Renal cortical epithelial cell (primary cell): Measurements from ENCODE around the gene OR52L1. TPM values are rescaled to one million over a fixed set of nuclear protein-coding genes. Genes with fewer than 3 reads are reported as not detected.
"Not testable (repeated sequence)": the region's sequence is repeated elsewhere in the genome, so short reads cannot be mapped to it uniquely, and the experiment has no call there.

Source experiments
- DNase-seq: peaks from one replicate; pipeline ENCODE4 v3.0.0-alpha.2; 2011; ENCODE audit warnings: low read depth
- total RNA-seq: library from RNA; depleted of rRNA; stranded (reverse); fragments of >200 nt; gene quantifications from 2 replicates; pipeline ENCODE4 v1.2.3, GENCODE V29; 2014

Gene OR52L1
- total RNA-seq, result not detected in 2 replicates

DNA sequence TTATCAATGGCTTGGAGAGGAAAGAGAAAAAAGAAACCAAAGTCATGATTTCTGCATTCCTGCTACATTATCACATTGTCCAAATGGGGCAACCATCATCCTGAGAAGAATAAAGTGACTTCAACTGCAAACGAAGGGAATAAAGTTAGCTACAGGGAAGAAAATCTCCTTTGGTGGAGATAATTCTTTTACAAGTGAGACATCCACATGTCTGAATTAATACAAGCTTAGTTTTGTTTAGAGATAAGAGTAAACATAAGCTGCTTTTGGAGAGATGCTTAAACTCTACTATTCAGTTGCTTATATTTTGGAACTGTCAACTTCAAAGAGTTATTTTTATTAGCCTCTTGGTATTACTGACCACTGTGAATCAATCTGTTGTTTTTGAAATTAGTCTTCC is at the start of gene OR52L1:
OR52L1 (minus strand) TSS at position 101 of the 400 bp plus-strand sequence; CDS start at position 46, 55 bp downstream.
- no peak for DNase-seq

DNA sequence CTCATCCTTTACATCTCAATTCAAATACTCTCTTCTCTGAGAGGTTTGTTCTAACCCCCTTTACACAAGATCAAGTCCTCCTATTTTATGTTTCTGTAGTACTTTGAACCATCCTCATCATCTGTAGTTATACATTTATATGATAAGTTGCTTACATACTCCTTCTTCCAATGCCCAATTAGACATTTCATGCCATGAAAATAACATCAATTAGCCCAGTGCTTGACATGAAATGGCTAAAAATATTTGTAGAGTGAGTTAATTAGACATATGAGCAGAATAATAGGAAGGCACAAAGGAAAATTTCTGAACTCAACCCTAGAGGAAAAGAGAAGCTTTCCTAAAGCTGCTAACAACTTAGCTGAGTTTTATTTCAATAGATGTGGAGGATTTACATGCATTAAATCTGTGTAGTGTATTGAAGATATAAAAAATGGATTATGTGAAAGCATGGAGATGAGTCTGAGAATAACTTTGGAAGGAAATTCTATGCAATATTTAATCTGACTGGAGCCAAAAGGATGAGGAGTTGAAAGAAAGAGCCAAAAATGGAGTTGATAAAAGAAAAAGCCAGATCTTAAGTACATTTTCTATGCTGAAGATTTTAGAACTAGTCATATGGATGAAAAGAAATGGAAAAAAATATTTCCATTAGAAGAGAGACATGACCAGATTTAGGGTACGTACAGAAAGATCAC is 44.1 kb upstream of the OR52L1 start, which contains the start of gene OR56A1:
OR56A1 (minus strand) TSS at position 51 of the 698 bp plus-strand sequence. CDS start 3,066 bp downstream, outside the sequence.
- no peak for DNase-seq

DNA sequence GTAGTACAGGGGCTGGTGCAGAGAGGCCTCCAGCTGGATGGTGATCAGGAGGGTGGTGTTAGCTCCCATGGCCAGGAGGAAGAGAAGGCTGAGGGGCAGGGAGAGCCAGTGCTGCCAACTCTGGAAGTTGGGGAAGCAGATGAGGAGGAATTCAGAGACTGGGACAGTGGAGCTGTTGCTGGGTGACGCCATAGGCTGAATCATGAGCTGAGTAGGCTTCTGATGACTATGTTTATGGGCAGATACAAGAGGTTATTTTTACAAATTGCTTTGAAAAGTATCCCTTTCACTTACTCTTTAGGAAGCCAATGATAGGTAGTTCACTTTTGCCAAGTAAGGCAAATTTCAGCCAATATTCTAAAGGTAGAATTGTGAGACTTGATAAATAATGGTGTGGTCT is 40.7 kb upstream of the OR52L1 start:
- no peak for DNase-seq

DNA sequence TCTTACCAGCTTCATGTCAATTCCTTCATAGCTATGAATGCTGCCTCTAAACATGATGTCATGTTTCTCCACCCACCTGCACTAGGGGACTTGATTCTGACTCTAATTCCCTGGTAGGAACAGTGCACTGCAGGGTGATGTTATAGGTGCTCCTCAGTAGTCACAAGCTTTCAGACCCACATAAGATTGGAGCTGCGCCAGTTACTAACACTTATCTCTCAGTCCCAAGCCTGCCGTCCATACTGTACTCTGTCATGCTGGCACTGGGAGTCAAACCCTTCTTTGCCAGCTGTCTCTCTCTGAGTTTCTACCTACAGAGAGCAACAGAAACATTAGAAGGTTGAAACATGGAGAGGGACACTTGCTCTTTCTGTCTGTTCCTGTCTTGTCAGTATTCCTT is 38.3 kb upstream of the OR52L1 start:
- DNase-seq, result no peak

DNA sequence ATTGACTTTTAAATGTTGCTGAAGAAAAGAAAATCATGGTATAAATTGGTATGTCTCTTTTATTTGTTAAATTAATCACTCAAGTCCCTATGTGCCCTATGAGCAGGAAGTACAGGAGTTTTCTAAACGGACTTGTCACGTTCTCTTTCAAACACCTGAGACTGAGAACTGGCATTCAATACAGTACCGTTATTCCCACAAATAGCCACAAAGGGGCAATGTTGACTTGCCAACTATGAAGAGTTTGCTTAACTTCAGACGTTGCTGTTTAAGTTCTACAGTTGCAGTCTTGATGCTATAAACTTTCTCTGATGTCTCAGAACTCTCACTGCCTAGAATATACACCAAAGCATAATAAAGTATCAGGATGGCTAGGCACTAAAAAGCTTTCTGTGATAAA is 36.2 kb upstream of the OR52L1 start:
- DNase-seq, result peak; percentile 64

DNA sequence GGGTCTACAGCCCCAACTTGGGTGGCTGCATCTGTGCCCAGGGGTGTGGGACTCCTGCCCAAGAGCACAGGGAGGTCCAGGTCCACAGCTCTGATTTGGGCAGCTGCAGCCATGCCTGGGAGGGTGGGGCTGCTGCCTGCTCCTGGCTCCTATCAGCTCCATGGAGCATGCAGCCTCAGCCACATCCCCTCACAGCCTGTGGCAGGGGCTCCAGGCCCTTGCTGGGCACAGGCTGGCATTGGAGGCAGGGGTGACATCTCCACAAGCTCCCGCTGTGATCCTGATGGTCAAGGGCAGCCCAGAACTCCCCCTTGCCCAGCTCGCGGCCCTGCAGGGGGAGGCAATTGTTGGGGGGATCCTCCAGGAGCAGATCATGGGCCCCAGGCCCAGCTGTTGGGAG is 26.3 kb upstream of the OR52L1 start:
- no peak for DNase-seq

DNA sequence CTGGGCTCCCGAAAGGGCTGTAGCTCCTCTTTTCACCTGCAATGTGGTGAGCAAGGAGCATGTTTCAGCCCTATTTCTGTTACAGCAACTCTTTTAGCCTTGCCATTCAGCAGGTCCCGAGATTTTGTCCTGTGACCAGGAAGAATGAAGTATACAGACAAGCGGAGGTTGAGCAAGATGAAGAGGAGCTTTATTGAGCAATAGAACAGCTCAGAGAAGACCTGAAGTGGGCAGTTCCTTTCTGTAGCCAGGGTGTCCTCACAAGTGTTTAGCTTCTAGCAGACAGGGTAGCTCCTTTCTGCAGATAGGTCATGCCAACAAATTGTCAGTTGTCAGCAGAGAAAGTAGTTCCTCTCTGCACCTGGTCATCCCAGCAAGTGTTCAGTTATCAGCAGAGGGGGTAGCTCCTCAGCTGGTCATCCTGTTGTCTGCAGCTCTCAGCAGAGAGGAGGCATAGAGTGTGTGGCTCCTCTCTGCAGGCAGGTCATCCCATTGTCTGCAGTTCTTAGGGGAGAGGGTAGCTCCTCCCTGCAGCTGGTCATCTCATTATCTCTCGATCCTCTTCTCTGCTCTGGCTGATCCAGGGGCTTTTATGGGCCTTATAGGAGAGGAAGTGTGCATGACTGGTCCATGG is 25.4 kb upstream of the OR52L1 start:
- DNase-seq, result no peak

DNA sequence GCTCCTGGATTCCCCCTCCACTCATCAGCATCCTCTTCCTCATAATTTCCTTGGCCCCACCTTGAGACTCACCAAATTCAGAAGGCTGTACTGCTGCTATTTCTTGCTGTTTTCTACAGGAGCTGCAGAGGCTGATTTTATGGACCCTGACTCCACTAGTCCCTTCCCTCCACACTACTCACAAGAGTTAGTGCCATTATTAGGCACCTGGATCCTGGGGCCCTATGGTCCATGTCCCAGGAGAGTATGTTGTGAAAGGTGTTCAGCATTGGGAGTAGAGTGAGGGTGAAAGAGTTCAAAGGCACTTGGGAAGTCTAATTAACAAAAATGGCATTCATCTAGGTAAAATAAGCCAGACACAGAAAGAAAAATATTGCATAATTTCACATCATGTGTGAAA is 20.1 kb upstream of the OR52L1 start, which contains the start of gene OR56A4:
OR56A4 (minus strand) TSS at position 101 of the 400 bp plus-strand sequence. CDS start 3,954 bp downstream, outside the sequence.
- DNase-seq, result no peak

DNA sequence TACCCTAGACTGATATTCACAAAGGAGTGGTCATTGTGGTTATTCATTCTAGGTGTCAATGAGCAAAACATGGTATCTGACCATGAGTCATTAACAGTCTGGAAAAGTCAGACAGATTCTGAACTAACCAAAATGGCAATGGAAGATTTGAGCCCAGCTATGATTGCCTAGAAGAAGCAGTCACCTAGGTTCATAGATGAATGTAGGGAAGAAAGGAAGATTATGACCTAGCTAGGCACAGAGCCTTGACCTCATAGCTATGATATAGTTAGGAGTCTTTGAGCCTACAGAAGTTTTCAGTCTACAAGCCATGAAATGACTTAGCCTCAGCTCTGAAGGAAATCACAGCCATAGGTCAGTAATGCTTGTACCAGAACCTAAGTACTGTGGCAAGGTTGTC is 19.6 kb upstream of the OR52L1 start:
- DNase-seq, result no peak

DNA sequence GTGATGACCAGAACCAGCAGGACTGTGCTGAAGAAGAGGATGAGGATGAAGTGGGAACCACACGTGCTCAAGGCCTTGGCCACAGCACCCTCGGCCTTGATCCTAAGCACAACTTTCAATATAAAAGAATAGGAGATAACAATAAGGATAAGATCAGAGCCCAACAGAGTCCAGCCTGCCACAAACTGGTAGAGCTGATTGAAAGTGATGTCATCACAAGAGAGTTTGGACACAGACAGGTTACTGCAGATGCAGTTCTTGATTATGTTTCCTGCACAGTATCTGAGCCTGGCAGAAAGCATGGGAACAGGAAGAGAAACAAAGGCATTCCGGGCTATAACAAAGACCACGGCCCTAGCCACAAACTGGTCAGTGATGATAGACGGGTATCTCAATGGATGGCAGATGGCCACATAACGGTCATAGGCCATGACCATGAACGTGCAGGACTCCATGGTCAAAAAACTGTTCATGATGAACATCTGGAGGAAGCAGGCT is 15.5 kb upstream of the OR52L1 start:
- no peak for DNase-seq

DNA sequence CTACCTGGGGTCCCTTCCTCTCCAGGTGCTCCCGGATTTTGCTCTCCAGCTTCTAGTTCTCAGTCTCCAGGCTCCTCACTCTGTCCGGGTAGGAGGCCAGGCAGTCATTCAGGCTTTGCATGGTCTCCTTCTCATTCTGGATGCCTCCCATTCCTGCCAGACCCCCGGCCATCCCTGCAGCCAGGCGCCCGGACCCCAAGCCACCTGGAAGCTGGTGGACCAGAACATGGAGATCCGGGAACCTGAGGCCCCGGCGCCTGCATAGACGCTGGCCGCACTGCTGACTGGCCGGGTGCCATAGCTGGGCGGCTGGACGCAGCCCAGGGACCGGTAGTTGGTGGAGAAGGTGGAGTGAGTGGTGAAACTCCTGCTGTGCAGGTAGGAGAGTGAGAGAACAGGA is 8.0 kb upstream of the OR52L1 start:
- DNase-seq, result no peak

DNA sequence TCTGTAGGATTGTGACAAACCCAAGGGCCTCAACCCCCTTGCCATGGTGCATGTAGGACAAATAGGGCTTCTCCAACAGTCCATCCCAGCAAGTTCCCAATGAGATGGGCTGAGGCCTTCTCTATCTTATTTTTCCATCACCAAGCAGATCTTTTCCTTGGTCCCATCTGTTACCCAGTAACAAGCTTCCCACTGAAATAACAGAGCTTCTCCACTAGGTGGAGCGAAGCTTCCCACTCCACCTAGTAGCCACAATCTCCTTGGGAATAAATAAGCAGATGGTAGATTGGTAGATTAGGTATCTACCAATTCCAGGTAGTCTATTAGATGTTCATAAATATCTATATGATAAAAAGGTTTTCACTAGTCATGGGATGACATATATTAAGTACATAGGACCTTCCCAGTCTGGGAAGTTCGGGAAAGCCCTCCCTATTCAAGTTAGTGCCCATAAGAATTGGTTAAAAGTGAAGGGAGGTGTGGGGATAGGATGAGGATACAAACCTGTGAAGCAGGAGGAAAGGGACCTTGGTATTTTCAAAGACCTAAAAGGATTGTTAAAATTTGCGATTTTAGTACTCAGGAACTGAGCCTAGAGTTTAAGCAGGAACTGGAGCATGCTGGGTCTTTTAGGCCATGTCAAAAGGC is 5.9 kb upstream of the OR52L1 start:
- DNase-seq, result peak; percentile 4

DNA sequence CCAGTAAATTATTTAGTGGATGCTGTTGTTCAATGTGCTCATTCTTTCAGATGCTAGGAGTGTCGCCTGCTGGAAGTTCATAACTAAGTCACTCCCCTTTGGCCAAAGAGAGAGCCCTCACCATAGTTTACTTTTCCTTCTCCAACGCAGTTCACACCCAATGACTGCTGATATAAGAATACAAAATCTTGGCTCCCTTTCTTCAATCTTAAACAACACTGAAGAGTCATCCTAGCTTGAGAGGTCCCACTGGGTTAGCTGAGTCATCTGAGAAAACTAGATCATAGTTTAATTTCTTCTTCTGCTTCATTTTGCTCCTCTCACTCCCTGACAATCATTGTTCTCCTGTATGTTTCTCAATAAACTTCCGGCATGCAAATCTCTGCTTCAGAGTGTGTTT is 5.4 kb upstream of the OR52L1 start:
- DNase-seq, result no peak

DNA sequence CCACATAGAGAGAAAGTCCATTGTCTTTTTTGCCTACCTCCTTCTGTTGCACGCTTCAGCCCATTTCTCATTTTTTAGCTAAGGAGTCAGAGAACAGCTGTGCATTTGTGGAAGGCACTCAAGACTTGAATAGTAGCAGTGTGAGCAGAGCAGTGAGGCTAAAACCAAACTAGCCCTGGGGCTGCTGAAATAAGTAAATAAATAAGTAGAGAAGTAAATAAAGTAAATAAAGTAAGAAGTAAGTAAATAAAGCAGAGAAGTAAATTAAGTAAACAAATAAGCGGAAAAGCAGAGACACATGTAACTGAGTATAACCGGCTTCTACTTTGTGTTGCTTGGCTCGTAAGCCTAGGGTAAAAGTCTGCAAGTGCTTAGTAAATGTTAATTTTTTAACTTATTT is 2.4 kb upstream of the OR52L1 start:
- DNase-seq, result no peak

DNA sequence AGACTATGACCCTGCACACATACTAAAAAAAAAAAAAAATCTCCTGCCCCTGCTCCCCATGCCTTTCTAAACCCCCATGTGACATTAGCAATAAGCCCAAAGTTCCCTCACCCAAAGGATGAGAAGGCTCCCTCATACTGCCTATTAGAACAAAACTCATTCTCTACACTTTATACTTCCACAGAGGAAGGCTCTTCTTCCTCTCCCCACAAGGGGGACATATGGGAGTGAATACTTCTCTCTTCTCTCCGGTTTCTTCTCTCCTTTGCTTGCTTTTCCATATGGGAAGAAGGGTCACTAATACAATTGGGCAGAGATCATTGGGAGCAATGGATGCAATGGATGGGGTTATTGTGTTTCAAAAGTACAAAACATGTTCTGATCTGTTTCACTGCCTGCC is 3.3 kb downstream of the OR52L1 start:
- DNase-seq, result no peak

DNA sequence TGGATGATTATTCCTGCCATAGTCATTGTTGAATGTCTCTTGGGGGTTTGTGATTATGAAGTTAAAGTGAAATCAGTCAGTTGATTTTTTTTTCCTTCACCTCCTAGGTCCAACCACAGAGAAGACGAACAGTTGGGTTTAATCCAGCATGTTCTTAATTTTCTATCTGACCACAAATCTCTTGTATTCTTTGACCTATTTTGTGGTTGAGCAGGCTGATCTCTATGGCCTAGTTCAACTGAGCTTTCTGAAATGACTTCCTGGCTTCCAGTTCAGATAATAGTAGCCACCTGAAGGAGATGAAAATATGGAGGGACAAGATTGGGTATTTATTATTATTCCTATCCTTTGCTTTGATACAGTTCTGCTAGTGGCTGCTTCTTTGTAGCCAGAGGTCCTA is 13.3 kb downstream of the OR52L1 start:
- DNase-seq, result no peak

DNA sequence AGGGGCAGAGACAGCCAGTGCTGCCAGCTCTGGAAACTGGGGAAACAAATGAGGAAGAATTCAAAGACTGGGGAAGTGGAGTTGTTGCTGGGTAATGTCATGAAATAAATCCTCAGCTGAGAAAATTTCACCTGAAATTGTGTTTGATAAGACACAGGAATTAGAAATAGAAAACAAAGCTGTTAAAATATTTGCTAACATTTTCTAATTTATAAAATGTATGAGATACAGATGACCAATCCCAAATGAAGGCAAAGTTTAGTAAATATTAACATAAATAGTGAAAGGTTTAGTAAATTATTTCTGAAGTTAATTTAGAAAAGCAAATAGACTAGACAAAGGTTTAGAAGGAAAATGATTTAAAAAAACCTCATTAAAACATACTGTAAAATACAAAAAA is 18.4 kb downstream of the OR52L1 start, which contains the start of gene OR56A5:
OR56A5 (minus strand) TSS at position 101 of the 400 bp plus-strand sequence; CDS start at position 101, 0 bp downstream.
- no peak for DNase-seq

DNA sequence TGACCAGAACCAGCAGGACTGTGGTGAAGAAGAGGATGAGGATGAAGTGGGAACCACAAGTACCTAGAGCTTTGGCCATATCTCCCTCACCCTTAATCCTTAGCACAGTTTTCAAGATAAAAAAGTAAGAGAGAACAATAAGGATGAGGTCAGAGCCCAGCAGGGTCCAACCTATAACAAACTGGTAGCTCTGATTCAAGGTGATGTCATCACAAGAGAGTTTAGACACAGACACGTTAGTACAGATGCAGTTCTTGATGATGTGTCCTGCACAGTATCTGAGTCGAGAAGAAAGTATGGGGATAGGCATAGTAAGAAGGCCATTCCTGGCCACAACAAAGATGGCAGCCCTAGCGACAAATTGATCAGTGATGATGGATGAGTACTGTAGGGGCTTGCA is 19.1 kb downstream of the OR52L1 start:
- DNase-seq, result no peak

DNA sequence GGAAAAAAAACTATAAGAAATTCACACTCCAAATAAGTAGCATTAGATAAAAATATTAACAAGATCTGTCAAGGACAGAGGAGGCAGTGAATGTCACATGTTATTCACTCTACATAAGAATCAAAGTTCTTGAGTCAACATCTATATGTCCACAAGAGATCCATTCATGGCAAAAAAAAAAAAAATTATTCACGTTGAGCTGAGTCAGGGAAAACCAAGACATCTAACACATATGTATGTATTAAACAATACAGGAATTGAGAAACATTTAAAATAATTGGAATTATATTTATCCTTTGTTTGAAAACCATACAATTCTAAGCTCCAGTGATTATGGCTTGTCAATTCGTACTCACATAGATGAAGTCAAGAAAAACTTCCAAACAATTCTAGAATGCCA is 19.8 kb downstream of the OR52L1 start:
- DNase-seq, result no peak

DNA sequence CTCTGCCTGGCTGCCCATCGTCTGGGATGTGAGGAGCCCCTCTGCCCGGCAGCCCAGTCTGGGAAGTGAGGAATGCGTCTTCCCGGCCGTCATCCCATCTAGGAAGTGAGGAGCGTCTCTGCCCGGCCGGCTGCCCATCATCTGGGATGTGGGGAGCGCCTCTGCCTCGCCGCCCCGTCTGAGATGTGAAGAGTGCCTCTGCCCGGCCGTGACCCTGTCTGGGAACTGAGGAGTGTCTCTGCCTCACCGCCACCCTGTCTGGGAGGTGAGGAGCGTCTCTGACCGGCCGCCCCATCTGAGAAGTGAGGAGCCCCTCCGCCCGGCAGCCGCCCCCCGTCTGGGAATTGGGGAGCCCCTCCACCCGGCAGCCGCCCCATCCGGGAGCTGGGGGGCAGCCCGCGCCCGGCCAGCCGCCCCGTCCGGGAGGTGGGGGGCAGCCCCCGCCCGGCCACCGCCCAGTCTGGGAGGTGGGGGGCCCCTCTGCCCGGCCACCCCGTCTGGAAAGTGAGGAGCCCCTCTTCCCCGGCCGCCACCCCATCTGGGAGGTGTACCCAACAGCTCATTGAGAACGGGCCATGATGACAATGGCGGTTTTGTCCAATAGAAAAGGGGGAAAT is 26.0 kb downstream of the OR52L1 start:
- not testable (repeated sequence) for DNase-seq

DNA sequence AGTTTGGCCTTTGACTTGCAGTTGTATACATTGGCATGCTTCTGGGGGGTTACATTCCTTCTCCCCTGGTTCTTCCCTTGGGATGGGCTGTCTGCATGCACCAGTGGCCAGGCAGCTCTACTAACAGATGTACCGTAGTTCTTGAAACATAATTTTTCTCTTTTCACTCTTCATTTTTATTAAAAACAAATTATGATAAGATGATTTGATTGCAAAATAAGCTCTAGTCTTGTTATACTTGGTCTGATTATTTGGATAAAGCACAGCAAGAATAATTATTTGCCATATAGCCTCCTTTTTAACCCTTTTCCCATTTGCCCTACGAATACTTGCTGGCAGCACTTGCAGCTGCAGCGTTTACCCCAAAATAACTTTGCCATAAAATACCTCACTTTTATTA is 31.2 kb downstream of the OR52L1 start:
- no peak for DNase-seq

DNA sequence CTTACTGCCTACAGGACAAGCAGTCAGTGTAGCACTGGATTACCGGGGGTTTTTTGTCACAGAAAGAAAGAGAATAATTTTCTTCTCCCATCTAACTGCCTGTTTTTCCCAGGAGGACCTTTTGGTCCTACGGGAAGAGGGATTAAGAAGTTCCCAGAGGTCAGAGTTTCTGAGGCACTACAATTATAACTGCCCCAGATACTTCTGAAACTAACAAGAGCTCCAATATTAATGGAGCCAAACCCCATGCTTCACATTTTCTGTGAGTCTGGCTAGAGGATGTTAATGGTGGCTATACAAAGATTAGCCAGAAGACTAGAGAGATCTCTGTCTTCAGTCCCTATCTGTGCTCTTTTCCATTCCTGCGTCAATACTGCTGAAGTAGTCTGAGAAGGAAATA is 44.8 kb downstream of the OR52L1 start, which contains the start of gene OR56A3:
OR56A3 (plus strand) TSS at position 301 of the 400 bp plus-strand sequence. CDS start 5,096 bp downstream, outside the sequence.
- no peak for DNase-seq
